H1 (cell line): Measurements from ENCODE around the gene BHMT. TPM values are rescaled to one million over a fixed set of nuclear protein-coding genes. Genes with fewer than 3 reads are reported as not detected.

ENCODE experiments used
- E2F6 ChIP-seq: IDR thresholded peaks from 2 replicates; pipeline ENCODE4 v1.6.1; 2012; ENCODE audit warnings: inconsistent platforms
- HDAC2 ChIP-seq, 2 experiments: fragments of 300-600 bp in 1 of 2; sonication (generic) in 1 of 2; IDR thresholded peaks; 2 replicates each; pipeline ENCODE4 v1.6.1; 2011 to 2012; ENCODE audit warnings: low read depth in 2 of 2, low read length in 2 of 2, mild to moderate bottlenecking in 2 of 2, moderate library complexity in 2 of 2, borderline replicate concordance in 1 of 2, inconsistent platforms in 1 of 2
- NANOG ChIP-seq: IDR thresholded peaks from 2 replicates; pipeline ENCODE4 v1.6.1; 2011; ENCODE audit warnings: low read length, low read depth, mild to moderate bottlenecking, inconsistent platforms; ENCODE audit not compliant: insufficient read depth, poor library complexity, severe bottlenecking
- polyA plus RNA-seq, 7 experiments: library from polyadenylated mRNA; depleted of rRNA in 3 of 7; stranded (reverse) in 5 of 7; unstranded in 2 of 7; fragments of >200 nt in 5 of 7; fragments of 200-250 nt in 2 of 7; gene quantifications; 1 replicate in 5 of 7; 2 replicates in 1 of 7; 4 replicates in 1 of 7; pipeline versions ENCODE4 v1.2.1 to v1.2.3, GENCODE V29; 2011 to 2013; ENCODE audit warnings: missing spikeins in 2 of 7, mixed read lengths in 2 of 7
- total RNA-seq: library from RNA; stranded (reverse); fragmentation: NEBNext Ultra II Directional; extraction: Animal tissue kit (Norgen Biotek cat#: 25700); gene quantifications from 2 replicates; pipeline ENCODE4 v1.2.1, GENCODE V29; 2021

Gene BHMT
- total and polyA plus RNA-seq, 2 of the 8 experiments (the other 6 are each of a cell fraction or from before 2014, with no cell fraction given), result 0.54 to 1.6 TPM

DNA sequence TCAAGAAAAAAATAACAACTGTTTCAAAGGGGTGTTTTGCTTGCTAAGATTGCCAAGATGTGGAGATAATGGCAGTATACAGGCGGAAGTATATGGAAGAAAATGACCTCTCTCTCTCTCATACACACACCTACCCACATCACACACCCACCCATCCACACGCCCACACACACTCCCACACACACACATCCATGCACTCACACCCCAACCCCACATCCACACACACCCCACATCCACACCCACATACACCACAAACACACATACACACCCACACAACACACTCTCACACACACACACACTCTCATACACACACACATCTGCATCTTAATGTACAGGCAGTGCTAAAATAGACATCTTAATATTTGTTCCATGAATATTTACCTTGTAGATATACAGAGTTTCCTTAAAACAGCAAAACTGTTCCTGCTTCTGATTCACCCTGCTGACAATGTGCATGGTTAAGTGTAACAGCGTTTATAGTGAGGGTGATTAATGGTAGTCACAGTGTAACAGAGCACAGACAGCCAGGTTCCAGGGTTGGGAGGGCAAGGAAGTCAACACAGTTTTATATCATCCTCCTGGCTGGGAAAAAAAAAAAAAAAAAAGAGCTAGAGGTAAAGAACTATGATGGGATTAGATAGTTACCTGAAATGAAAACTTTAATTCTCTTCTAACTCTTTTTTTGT is 33.8 kb upstream of the BHMT start (continued):
- TF ChIP-seq E2F6 (no peak), NANOG (no peak), HDAC2 (IDR thresholded peaks at IDR 0.05; ENCODE audit: borderline replicate concordance in 1 of 2, low read depth in 2 of 2, low read length in 2 of 2) (no peak)
